DMS79 treated with DMSO at 0.1 percent for 48 hours (cell line): Measurements from ENCODE around the gene GALNT11.
"Not testable (repeated sequence)": the region's sequence is repeated elsewhere in the genome, so short reads cannot be mapped to it uniquely, and the experiment has no call there.

Source experiments
- DNase-seq: peaks from one replicate; lab custom pipeline; 2025; lab: John Stamatoyannopoulos, UW

Gene GALNT11

GRCh38 chr7:152025077-152025936 lies at the start of gene GALNT11:
Gene GALNT11, plus strand, starts transcription at chr7:152025674. Its CDS starts 68,554 bp downstream, at chr7:152094228.
- DNase-seq = peak; percentile 48

- DNase-seq = no peak
Measured at GRCh38 chr7:151978616-151979015, 46.9 kb upstream of the GALNT11 start.

GRCh38 chr7:151981223-151981622 lies 44.3 kb upstream of the GALNT11 start:
- no peak for DNase-seq

- no peak for DNase-seq
Measured at GRCh38 chr7:151982806-151983205, 42.7 kb upstream of the GALNT11 start.

GRCh38 chr7:151984612-151985011 lies 40.9 kb upstream of the GALNT11 start:
- no peak for DNase-seq

GRCh38 chr7:151987748-151988529 lies 37.5 kb upstream of the GALNT11 start:
- no peak for DNase-seq

- peak; percentile 9 for DNase-seq
Measured at GRCh38 chr7:151992375-151992774, 33.1 kb upstream of the GALNT11 start.

- no peak for DNase-seq
Measured at GRCh38 chr7:151993977-151994676, 31.3 kb upstream of the GALNT11 start.

- no peak for DNase-seq
Measured at GRCh38 chr7:151999424-152000090, 25.9 kb upstream of the GALNT11 start.

GRCh38 chr7:152000191-152000590 lies 25.3 kb upstream of the GALNT11 start:
- DNase-seq = no peak

- no peak for DNase-seq
Measured at GRCh38 chr7:152006336-152006735, 19.1 kb upstream of the GALNT11 start.

GRCh38 chr7:152011860-152012259 lies 13.6 kb upstream of the GALNT11 start:
- DNase-seq = no peak

- no peak for DNase-seq
Measured at GRCh38 chr7:152013230-152013629, 12.2 kb upstream of the GALNT11 start.

- DNase-seq = no peak
Measured at GRCh38 chr7:152013974-152014373, 11.5 kb upstream of the GALNT11 start.

GRCh38 chr7:152014722-152015121 lies 10.8 kb upstream of the GALNT11 start:
- DNase-seq = no peak

GRCh38 chr7:152015600-152015999 lies 9.9 kb upstream of the GALNT11 start:
- no peak for DNase-seq

- no peak for DNase-seq
Measured at GRCh38 chr7:152016947-152017346, 8.5 kb upstream of the GALNT11 start.

GRCh38 chr7:152017683-152018082 lies 7.8 kb upstream of the GALNT11 start:
- not testable (repeated sequence) for DNase-seq

- DNase-seq = not testable (repeated sequence)
Measured at GRCh38 chr7:152021740-152022139, 3.7 kb upstream of the GALNT11 start.

- DNase-seq = no peak
Measured at GRCh38 chr7:152025937-152026890, 740 bp downstream of the GALNT11 start.
